NCI-H1105 treated with DMSO at 0.1 percent for 48 hours (cell line): ENCODE results near the gene EPHX1.
A peak's percentile ranks its signal among the peaks of the same experiment; 100 is the strongest.
"Not testable (repeated sequence)": the region's sequence is repeated elsewhere in the genome, so short reads cannot be mapped to it uniquely, and the experiment has no call there.

Experiments used
- DNase-seq: peaks from one replicate; lab custom pipeline; 2025; lab: John Stamatoyannopoulos, UW

Gene EPHX1

DNA sequence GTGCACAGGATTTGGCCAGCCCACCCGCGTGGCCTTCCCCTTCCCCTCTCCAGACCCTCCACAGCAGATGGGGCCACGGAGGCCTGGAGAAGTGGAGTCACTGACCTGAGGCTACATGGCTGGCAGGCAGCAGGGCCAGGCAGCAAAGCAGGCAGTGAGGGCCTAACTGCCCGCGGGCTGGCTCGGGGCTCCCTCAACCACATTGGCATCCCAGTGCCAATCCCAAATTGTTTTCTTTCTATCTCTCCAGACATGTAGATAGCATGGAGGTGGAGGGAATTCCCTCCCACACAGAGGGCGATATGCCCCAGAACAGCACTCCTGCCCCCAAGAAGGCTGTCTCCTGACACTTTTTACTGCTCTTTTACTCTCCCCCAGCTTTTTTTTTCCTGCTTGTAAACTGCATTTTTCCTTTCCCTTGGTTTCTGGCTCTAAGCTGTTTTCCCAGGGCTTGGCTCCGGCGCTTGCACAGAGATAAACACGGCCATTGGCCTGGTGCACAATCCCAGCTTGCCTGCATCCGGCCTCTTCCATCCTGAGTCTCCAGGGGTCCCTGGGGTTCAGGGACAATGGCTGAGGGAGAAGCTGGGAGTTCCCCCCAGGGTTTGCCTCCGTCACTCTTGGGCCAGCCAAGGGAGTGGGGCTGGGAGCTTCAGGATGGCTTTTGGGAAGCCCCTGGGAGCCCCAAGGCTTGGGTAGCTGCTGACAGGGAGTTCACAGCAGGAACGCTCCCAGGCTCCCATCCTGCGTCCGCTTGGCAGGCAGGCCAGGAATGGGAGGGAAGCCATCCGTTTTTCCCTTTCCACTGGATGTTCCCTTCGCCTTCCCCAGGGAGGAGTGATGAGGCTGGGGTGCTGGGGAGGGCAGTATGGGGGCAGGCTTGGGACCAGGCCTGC is 7.0 kb downstream of the EPHX1 start:
- no peak for DNase-seq

DNA sequence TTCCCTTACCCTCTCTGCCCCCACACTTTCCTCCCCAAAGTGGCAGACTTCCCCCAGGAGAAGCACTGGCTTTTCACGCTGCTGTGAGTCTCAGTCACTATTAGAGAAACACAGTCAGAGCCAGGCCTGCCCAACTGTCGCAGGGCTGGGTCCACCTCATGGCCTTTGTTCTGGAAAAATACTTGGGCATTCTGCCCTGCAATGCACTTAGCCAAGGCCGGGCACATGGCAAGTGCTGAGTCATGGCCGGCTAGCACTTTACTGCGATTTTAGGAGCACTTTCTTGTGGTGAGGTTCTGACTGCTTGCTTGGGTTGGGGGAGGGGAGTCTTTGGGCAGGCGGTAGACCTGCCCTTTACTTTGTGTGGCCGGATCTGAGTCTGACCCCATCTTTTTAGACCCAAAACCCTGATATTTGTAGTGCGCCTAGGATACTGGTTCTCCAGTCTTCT is 7.7 kb downstream of the EPHX1 start:
- DNase-seq, result no peak

DNA sequence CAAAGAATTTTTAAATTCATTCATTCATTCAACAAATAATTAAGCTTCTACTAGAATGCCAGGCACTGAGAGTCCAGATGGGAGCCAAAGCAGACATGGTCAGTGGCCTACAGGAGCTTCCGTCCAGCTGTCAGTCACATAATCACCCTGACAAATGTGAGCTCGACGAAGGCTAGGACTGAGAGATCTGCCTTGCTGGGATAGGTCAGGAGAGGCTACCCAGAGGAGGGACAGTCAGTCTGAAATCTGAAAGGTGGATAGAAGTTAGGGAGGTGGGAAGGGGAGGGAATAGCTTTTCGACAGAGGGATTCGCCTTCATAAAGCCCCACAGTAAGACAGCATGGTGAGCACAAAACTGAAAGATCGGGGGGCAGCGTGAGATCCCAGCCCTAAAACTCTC is 8.3 kb downstream of the EPHX1 start:
- no peak for DNase-seq

DNA sequence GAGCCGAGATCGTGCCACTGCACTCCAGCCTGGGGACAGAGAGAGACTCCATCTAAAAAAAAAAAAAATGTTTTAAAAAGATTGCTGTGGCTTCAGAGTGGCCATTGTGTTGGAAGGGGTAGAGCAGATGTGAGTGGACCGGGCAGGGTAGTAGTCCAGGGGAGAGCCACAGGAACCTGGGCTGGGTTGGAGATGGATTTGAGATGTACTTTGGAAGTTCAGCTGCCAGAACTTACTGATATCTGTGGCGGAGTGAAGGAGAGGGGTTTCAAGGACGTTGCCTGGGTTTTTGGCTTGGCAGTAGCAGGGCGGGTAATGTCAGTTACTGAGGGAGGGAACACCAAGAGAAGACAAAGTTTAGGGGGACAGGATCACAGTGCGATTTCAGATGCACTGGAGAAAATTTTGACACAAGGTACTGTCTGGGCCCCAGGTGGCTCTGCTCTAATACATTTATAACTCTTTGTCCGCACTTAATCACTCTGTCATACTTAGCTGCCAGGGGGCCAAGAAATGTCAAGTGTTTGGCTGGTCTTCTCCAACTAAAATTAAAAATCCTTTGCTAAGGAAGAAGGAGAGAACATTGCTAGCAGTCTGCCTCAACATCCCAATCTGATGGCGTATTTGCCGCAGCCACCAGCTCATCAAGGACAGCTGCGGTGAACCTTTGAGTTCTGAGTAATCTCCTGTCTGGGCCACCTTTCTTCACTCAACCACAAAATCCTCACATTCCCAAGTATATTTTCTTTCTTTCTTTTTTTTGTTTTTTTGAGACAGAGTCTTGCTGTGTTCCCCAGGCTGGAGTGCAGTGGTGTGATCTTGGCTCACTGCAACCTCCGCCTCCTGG is 9.6 kb downstream of the EPHX1 start:
- no peak for DNase-seq

DNA sequence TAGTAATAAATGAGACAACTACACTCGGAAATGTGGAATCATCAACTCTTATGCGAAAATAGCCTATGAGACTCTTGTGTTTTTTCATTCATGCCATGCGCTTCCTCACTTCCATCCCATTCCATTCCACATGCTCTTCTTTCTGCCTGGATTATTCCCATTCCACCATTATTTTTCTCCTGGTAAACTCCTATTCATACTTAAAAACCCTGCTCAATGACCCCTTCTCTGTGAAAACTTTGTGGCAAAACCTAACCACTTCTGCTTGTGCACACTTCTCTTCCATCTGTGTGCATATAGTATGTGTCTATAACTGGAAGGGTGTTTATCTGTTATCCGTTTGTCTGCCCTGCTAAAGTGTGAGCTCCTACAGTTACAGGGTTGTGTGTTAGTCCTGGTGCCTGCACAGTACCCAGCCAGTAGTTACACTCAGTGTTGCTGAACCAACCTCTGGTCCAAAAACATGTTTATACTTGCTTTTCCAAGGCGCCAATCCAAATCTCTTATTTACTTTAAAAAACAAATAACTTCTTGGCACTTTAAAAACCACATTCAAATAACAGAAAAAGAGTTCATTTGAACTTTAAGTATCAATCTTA is 10.7 kb downstream of the EPHX1 start:
- peak; percentile 24 for DNase-seq

DNA sequence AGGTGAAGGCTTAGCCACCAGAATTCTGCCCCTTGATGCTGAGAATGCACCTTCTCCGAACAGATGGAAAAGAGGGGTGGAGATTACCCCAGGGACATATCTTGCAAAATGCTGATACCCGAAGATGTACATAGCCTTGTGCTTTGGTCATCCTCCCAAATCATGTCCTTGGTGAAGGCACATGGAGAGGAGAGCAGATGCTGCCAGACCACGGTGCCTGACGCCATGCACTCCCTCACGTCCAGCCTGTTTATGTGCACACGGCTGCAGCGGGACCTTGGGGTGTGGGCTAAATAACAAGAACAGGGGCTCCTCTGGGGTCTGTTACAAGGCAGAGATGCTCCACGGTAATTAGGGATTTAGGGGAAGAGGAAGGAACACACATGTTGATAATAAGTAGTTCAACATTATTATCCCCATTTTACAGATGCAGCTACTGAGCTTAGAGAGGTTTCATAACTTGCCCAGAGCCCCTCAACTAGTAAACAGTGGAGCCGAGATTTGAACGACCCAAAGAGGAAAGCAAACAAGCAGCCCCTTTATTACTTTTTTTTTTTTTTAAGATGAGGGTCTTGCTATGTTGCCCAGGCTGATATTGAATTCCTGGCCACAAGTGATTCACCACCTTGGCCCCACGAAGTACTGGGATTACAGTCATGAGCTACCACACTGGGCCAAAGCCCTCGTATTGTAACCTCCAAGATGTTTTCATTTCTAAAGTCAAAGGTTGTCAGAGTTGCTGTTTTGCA is 12.9 kb downstream of the EPHX1 start:
- no peak for DNase-seq

DNA sequence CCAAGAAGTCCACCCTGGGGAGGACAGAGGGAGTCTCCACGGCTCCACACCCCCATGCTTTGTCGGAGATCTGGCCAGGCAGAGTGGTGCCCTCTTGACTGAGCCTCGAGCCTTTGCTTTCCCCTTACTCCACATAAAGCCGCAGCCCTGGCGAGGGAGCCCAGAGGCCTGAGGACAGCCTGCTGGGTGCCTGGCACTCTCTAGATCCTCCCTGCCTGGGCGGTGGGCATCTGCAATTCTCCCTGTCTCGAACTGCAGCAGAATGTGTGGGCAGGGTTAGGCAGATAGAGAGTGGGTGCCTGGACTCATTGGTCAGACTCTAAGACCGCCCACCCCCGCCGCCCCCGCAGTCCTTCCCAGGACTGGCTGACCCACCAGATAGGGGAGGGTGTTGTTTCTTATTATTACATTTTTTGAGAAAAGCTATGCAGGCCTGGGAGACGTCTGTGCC is 13.9 kb downstream of the EPHX1 start:
- no peak for DNase-seq

DNA sequence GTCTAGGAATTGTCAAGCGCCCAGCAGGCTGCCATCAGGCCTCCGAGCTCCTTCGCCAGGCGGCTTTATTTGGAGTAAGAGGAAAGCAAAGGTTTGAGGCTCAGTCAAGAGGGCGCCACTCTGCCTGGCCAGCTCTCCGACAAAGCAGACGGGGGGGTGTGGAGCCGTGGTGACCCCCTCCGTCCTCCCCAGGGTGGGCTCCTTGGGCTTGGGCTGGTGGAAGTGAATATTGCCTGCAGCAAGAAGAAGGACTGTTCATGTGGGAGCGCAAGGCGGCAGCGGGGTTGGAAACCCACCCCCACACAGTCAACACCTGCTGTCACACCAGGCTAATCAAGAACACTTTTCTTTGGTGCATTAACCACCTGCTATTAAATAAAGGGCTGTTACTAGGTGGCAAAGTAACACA is 14.6 kb downstream of the EPHX1 start:
- DNase-seq, result peak; percentile 87

DNA sequence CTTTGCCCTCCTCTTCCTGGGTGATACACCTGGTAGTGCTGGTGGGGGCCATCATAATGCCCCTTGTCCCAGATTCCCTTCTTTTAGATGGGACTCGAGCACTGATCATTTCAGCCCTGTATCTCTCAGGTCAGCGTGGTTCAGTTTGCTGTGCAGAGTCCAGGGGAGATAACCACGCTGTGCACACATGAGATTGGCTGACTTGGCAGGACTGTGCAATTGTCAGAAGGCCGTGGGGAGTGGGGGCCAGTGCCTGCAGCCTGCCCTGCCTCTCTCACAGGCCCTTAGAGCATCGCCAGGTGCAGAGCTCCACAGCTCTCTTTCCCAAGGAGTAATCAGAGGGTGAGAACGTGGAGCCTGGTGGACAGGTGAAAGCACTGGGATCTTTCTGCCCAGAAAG is 15.2 kb downstream of the EPHX1 start:
- DNase-seq, result peak; percentile 68

DNA sequence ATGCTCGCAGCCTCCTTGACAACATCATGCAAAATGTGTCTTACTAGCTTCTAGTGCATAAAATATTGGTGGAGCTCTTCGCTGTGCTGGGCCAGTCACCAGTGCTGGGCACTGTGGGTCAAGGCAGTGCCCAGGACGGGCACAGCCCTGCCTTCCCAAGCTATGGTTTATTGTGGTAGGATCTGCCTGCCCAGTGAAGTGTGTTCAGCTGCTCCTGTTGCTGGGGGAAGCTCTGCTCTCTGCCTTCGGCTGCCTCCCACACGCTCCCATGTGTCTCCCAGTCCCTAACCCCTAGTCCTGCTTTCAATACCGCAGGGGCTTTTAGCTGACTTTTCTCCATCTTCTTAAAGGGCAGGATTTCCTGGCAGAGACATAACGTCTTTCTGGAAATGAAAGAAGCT is 15.7 kb downstream of the EPHX1 start:
- DNase-seq, result peak; percentile 18

DNA sequence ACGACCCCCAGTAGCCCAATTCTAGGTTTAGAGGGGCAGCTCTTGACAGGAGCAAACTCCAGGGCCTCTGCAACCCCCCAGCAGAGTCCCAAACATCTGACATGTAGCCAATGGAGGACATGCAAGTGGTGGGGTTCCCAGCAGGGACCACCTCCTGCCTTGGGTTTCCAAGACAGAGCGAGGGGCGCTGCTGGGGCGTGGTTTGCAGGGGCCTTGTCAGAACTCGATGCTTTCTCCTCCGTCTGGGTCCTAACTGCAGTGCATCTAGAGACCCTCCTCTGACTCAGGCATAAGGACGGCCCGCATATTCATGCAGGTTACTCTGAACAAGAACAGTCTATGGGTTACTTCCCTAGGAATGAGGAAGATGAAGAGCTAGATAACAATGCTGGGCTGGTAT is 17.2 kb downstream of the EPHX1 start:
- no peak for DNase-seq

DNA sequence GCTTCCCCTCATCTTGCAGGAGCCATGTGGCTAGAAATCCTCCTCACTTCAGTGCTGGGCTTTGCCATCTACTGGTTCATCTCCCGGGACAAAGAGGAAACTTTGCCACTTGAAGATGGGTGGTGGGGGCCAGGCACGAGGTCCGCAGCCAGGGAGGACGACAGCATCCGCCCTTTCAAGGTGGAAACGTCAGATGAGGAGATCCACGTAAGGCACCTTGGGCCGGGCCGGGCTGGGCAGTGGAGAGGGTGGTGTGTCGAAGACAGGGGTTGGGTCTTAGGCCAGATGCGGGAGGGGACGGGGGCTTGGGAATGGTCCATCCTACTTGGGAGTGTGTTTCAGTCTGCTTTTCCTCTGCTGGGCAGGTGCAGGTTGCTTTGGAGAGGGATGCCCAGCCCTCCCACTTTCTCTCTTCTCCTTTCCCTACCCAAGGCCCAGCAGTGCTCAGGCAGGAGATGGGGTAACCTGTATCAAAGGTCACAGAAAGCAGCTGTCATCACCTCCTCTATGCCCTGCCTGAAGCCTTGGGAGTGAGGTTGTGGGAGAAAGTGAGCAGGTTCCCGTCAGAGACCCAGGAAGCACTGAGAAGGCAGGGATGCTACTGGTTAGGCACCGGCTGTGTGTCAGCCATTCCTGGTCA is 18.9 kb downstream of the EPHX1 start:
- no peak for DNase-seq

DNA sequence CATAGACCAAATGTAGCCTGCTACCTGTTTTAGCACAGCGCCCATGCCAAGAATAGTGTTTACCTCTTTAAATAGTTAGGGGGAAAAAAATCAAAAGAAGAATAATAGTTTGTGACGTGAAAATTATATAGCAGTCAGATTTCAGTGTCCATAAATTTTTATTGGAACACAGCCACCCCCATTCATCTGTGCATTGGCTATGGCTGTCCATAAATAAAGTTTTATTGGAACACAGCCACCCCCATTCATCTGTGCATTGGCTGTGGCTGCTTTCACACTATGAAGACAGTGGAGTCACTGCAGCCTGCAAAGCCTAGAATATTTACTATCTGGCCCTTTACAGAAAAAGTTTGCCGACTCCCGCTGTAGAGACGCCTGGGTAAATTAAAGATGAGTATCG is 20.9 kb downstream of the EPHX1 start:
- no peak for DNase-seq

DNA sequence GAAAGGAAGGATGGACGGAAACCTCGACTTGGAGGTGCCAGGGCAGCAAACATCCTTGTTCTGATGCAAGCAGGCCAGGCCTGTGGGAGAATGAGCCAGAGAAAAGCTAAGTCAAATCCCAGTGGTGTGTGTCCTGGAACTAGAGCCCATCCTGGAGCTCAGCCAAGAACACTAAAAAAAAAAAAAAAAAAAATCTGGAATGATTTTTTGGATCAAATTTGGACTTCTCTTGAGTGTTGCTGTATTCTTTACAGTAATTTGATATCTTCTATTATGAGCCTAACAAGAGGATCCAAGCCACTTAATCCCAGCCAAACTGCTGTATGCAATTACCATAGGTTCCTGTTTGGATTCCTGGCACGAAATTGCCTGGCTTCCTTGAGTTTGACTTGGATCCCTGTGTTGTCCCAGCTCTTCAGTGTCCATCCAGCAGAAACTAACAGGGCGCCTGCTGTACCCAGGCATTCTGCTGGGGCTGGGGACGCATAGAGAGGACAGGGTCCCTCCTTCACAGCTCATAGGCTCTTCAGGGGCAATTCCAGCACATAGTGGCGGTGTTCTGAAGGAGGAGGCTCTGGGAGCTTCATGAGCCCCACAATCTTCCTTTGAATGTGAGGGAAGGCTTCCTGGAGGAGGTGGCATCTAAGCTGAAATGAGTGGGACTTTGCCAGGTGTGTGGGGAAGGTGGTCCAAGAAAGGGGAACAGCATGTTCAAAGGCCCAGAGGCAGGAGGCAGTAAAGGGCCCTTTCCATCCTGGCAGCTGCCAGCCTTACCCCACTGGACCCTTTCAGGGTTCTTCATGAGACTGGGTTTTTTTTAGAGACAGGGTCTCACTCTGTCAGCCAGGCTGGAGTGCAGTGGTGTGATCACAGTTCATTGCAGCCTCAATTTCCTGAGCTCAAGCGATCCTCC is 24.7 kb downstream of the EPHX1 start:
- peak; percentile 82 for DNase-seq

DNA sequence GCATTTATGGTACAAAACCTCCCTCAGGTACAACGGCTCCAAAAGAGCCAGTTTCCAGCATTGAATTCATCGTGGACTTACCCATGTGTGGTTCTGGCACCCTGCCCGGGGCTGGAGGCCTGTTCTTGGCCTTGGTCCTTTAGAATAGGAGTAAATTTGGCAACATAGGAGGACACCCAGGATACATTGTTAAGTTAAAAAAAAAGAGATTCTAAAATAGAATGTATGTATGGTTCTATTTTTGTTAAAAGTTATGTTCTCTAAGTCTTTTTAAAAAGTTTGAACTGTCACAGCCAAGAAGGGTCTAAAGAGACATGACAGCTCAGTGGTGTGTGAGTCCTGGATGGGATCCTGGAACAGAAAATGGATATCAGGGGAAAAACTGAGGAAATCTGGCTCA is 25.9 kb downstream of the EPHX1 start:
- peak; percentile 12 for DNase-seq

DNA sequence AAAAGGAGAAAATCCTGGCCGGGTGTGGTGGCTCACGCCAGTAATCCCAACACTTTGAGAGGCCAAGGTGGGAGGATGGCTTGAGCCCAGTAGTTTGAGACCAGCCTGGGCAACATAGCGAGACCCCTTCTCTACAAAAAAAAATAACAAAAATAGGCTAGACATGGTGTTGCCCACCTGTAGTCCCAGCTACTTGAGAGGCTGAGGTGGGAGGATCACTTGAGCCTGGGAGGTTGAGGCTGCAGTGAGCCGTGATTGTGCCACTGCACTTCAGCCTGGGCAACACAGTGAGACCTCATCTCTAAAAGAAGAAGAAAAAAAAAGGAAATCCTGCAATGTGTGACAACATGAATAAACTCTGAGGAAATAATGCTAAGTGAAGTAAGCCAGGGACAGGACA is 26.4 kb downstream of the EPHX1 start:
- DNase-seq, result not testable (repeated sequence)

DNA sequence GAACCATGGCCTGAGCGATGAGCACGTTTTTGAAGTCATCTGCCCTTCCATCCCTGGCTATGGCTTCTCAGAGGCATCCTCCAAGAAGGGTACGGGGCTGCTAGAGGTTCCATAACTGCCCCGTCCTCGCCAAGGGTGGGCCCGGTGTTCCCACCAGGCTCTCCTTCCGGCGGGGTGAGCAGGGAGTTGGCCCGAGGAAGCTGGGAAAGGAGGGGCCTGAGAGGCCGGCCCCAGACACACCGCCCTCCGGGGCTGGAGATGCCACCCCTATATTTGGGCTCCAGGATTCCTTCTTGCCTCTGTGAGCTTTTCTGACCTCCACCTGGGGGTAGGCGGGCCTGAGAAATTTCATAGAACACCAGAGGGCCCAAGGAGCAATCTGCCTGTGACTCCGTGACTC is 28.9 kb downstream of the EPHX1 start:
- no peak for DNase-seq

DNA sequence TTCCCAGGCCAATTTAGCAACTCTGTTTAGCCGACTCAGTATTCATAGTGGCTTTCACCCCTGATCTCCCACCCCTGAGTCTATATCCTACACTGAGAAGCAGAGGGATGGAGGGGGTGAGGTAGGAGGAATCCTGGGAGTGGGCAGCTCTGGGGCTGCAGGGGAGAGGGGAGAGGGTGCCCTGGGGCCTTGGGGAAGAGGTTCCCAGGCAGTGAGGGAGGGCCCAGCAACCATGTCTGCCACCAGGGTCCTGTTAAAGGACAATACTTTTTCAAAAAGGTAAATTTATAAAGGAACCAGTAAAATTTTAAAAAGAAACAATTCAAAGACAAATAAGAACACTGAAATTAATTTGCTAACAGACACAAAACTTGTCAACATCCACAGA is 30.3 kb downstream of the EPHX1 start:
- no peak for DNase-seq

DNA sequence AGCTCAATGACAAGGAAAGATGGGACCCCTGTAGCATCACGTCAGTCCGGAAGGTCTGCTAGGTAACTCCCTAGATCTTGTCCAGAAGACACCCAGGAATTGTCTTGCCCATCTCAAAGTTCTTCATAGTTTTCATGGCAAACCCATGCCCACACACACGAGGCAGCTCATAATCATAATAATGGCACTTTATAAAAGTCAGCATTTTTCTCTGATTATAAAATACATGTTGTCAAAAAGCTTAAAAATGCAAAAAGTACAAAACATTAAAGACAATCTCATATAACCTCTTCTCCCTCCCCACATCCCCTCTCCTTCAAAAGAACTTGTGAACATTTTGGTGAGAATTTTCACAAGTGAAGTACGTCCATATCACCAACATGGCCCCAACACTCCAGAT is 30.8 kb downstream of the EPHX1 start:
- no peak for DNase-seq

DNA sequence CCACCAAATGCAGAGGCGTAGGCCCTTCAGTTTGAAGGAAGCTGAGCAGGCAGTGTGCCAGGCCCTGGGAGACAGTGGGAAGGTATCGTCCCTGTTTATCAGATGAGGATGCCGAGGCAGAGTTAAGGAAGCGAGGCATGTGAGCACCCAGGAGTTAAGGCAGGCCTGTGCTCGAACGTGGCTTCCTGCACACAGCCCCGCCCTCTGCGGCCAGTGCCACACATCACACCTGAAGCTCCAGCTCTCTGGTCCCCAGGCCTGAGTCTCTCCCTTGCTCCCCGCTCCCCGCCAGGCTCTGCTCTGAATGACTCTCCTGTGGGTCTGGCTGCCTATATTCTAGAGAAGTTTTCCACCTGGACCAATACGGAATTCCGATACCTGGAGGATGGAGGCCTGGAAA is 32.1 kb downstream of the EPHX1 start:
- no peak for DNase-seq
